ENCODE measurements around the gene TRPM8.

Gene TRPM8

GRCh38 chr2:234051374-234052070 is 134.3 kb downstream of the TRPM8 start:
- H3K36me3 ChIP-seq (ENCODE audit: control insufficient read depth, insufficient read depth, low read length) = no peaks in the 10 kb centered on the region
- no peak overlapping the region for H3K4me3 ChIP-seq (ENCODE audit: low read depth, low read length)
- H3K27ac ChIP-seq = no peak overlapping the region
- H3K9me3 ChIP-seq (ENCODE audit: control insufficient read depth, low read length) = no peaks in the 10 kb centered on the region
- H3K4me1 ChIP-seq = no peaks in the 10 kb centered on the region
- no peak overlapping the region for H3K4me2 ChIP-seq (ENCODE audit: low read length)
- H3K27me3 ChIP-seq (ENCODE audit: control insufficient read depth, insufficient read depth, low read length) = no peaks in the 10 kb centered on the region
- H3K79me2 ChIP-seq = no peaks in the 10 kb centered on the region
- no peak for TF ChIP-seq CTCF (IDR thresholded peaks at IDR 0.05)
- no peak overlapping the region for H3K9ac ChIP-seq
- H2AFZ ChIP-seq = no peak overlapping the region

GRCh38 chr2:234058881-234059280 is 141.7 kb downstream of the TRPM8 start:
- Histone ChIP-seq H3K4me3 (ENCODE audit: low read depth, low read length) (no peak overlapping the region), H3K4me2 (ENCODE audit: low read length) (no peak overlapping the region), H3K9me3 (ENCODE audit: control insufficient read depth, low read length) (no peaks in the 10 kb centered on the region), H2AFZ (no peak overlapping the region), H3K79me2 (no peaks in the 10 kb centered on the region), H3K36me3 (ENCODE audit: control insufficient read depth, insufficient read depth, low read length) (no peaks in the 10 kb centered on the region), H3K9ac (no peak overlapping the region), H3K27me3 (ENCODE audit: control insufficient read depth, insufficient read depth, low read length) (no peaks in the 10 kb centered on the region), H3K4me1 (peaks cover 6% of the 10 kb centered on the region), H3K27ac (no peak overlapping the region)
- no peak for TF ChIP-seq CTCF (IDR thresholded peaks at IDR 0.05)

DNA sequence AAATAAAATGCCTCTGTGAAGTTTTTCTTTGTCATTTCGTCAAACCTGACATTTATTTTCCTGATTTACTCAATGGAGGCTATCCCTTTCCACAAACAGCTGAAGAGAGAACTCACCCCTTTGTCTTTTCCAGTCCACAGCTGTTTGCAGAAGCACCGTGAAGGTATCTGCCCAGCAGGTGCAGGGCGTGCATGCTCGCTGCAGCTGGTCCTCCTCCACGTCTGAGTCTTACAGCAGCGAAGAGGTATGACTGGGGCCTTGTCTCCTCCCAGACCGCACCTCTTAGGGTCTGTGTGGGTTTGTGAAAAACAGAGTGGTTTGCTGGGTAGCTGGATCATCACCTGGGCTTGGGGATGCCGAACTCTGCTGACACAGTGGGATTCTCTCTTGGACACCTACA is 143.1 kb downstream of the TRPM8 start:
- Histone ChIP-seq H3K79me2 (no peaks in the 10 kb centered on the region), H3K27ac (no peak overlapping the region), H3K36me3 (ENCODE audit: control insufficient read depth, insufficient read depth, low read length) (no peaks in the 10 kb centered on the region), H2AFZ (no peak overlapping the region), H3K27me3 (ENCODE audit: control insufficient read depth, insufficient read depth, low read length) (no peaks in the 10 kb centered on the region), H3K4me3 (ENCODE audit: low read depth, low read length) (no peak overlapping the region), H3K9me3 (ENCODE audit: control insufficient read depth, low read length) (no peaks in the 10 kb centered on the region), H3K4me1 (peaks cover 6% of the 10 kb centered on the region), H3K9ac (no peak overlapping the region), H3K4me2 (ENCODE audit: low read length) (no peak overlapping the region)
- TF ChIP-seq CTCF (IDR thresholded peaks at IDR 0.05) = no peak

GRCh38 chr2:234061624-234062257 is 144.6 kb downstream of the TRPM8 start:
- no peak for TF ChIP-seq CTCF (IDR thresholded peaks at IDR 0.05)
- no peak overlapping the region for H3K9ac ChIP-seq
- no peak overlapping the region for H3K4me2 ChIP-seq (ENCODE audit: low read length)
- H3K36me3 ChIP-seq (ENCODE audit: control insufficient read depth, insufficient read depth, low read length) = no peaks in the 10 kb centered on the region
- no peak overlapping the region for H3K27ac ChIP-seq
- H2AFZ ChIP-seq = no peak overlapping the region
- H3K9me3 ChIP-seq (ENCODE audit: control insufficient read depth, low read length) = no peaks in the 10 kb centered on the region
- H3K4me1 ChIP-seq = peaks cover 6% of the 10 kb centered on the region
- no peaks in the 10 kb centered on the region for H3K79me2 ChIP-seq
- no peaks in the 10 kb centered on the region for H3K27me3 ChIP-seq (ENCODE audit: control insufficient read depth, insufficient read depth, low read length)
- no peak overlapping the region for H3K4me3 ChIP-seq (ENCODE audit: low read depth, low read length)

GRCh38 chr2:234066587-234066986 is 149.4 kb downstream of the TRPM8 start:
- Histone ChIP-seq H3K4me3 (ENCODE audit: low read depth, low read length) (no peak overlapping the region), H3K79me2 (no peaks in the 10 kb centered on the region), H3K4me1 (no peaks in the 10 kb centered on the region), H3K27me3 (ENCODE audit: control insufficient read depth, insufficient read depth, low read length) (no peaks in the 10 kb centered on the region), H3K36me3 (ENCODE audit: control insufficient read depth, insufficient read depth, low read length) (no peaks in the 10 kb centered on the region), H3K27ac (no peak overlapping the region), H3K4me2 (ENCODE audit: low read length) (no peak overlapping the region), H3K9me3 (ENCODE audit: control insufficient read depth, low read length) (no peaks in the 10 kb centered on the region), H3K9ac (no peak overlapping the region), H2AFZ (no peak overlapping the region)
- no peak for TF ChIP-seq CTCF (IDR thresholded peaks at IDR 0.05)

All from parathyroid adenoma (tissue), 2 donors.